ENCODE measurements around the gene GPI. TPM values are rescaled to one million over a fixed set of nuclear protein-coding genes. Genes with fewer than 3 reads are reported as not detected.

The GPI gene
- total and polyA plus RNA-seq, 10 donors: 57.5 to 257 (median 161) TPM

GRCh38 chr19:34409189-34410164, 44.5 kb downstream of the GPI start:
- intact Hi-C loops (cut with DNase I; ENCODE audit: low total_unique reads): no loop called here
- Histone ChIP-seq H3K9me3 (no peaks in the 10 kb centered on the region), H3K4me1 (peaks cover 0 to 36% (median 14%) of the 10 kb centered on the region in 6 donors), H3K4me3 (no peak overlapping the region), H3K27ac (peak overlapping the region in 2 of 8 donors; percentile 5 to 41), H3K27me3 (replicated peaks in 1 of 7) (no peaks in the 10 kb centered on the region), H3K36me3 (peaks cover 0 to 59% (median 19%) of the 10 kb centered on the region in 6 donors)
- 76 to 92% (median 88%) methylated on average over 9 to 10 of the region's 10 CpGs for WGBS, 5 donors
- peak; percentile 46 for DNase-seq
- TF ChIP-seq POLR2AphosphoS5 (IDR thresholded peaks at IDR 0.05) (no peak), CTCF (IDR thresholded peaks at IDR 0.05 in 8 of 11, conservative IDR thresholded peaks at IDR 0.05 in 3 of 11) (no peak), POLR2A (IDR thresholded peaks at IDR 0.05) (no peak)

- Histone ChIP-seq H3K9me3 (no peaks in the 10 kb centered on the region), H3K27ac (no peak overlapping the region), H3K4me3 (no peak overlapping the region), H3K4me1 (peaks cover 0 to 18% (median 0%) of the 10 kb centered on the region in 6 donors), H3K27me3 (replicated peaks in 1 of 7) (no peaks in the 10 kb centered on the region), H3K36me3 (peaks cover 0 to 76% (median 35%) of the 10 kb centered on the region in 6 donors)
- 96 to 98% (median 97%) methylated on average over 13 of the region's 13 CpGs for WGBS, 5 donors
- intact Hi-C loops (cut with DNase I; ENCODE audit: low total_unique reads): no loop called here
- no peak for TF ChIP-seq CTCF (IDR thresholded peaks at IDR 0.05 in 8 of 11, conservative IDR thresholded peaks at IDR 0.05 in 3 of 11)
- TF ChIP-seq POLR2A (IDR thresholded peaks at IDR 0.05): no peak
- no peak for TF ChIP-seq POLR2AphosphoS5 (IDR thresholded peaks at IDR 0.05)
- peak; percentile 17 for DNase-seq
Measured at GRCh38 chr19:34411216-34411615, 46.2 kb downstream of the GPI start.

GRCh38 chr19:34416021-34416545, 51.1 kb downstream of the GPI start:
- intact Hi-C loops (cut with DNase I; ENCODE audit: low total_unique reads): no loop called here
- H3K36me3 ChIP-seq: peaks cover 0 to 75% (median 37%) of the 10 kb centered on the region in 6 donors
- 93 to 97% (median 95%) methylated on average over 7 of the region's 7 CpGs for WGBS, 5 donors

More at GRCh38 chr19:34416021-34416545, 51.1 kb downstream of the GPI start:
- H3K27ac ChIP-seq: no peak overlapping the region
- H3K27me3 ChIP-seq (replicated peaks in 1 of 7): no peaks in the 10 kb centered on the region
- no peaks in the 10 kb centered on the region for H3K4me1 ChIP-seq
- H3K9me3 ChIP-seq: no peaks in the 10 kb centered on the region
- H3K4me3 ChIP-seq: no peak overlapping the region
- no peak for TF ChIP-seq POLR2A (IDR thresholded peaks at IDR 0.05)
- no peak for TF ChIP-seq CTCF (IDR thresholded peaks at IDR 0.05 in 8 of 11, conservative IDR thresholded peaks at IDR 0.05 in 3 of 11)
- no peak for TF ChIP-seq POLR2AphosphoS5 (IDR thresholded peaks at IDR 0.05)
- DNase-seq: peak; percentile 12
